Retinal pigment epithelial cell (primary cell): ENCODE results near the gene BASP1.

Experiments
- DNase-seq: peaks from one replicate; pipeline ENCODE4 v3.0.0-alpha.2; 2010; ENCODE audit warnings: low read depth
- H3K4me3 ChIP-seq: 2 replicates; pipeline ENCODE4 v1.5.1; 2011; ENCODE audit warnings: mild to moderate bottlenecking, low read length, control low read depth, moderate library complexity
- TF ChIP-seq, protein P1 (sequence below): conservative IDR thresholded peaks from 2 replicates; pipeline ENCODE4 v1.5.1; 2011; ENCODE audit warnings: low read depth, low read length, control low read depth, inconsistent platforms

The BASP1 gene

DNA sequence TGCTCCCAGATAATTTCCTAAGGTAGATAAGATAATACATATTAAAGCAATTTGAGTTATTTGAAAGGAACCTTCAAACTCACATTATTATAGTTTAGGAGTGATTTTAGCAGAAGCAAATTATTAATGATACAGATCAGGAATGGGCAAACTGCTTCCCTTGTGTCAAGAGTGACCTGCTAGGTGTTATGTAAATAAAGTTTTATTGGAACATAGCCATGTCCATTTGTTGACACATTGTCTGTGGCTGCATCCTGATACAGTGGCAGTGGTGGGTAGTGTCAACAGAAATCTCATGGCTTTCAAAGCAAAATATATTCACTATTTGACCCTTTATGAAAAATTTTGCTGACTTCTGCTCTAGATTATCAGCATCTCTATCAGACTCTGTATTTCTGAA is 11.4 kb upstream of the BASP1 start:
- no peak for DNase-seq
- TF ChIP-seq, protein P1, sequence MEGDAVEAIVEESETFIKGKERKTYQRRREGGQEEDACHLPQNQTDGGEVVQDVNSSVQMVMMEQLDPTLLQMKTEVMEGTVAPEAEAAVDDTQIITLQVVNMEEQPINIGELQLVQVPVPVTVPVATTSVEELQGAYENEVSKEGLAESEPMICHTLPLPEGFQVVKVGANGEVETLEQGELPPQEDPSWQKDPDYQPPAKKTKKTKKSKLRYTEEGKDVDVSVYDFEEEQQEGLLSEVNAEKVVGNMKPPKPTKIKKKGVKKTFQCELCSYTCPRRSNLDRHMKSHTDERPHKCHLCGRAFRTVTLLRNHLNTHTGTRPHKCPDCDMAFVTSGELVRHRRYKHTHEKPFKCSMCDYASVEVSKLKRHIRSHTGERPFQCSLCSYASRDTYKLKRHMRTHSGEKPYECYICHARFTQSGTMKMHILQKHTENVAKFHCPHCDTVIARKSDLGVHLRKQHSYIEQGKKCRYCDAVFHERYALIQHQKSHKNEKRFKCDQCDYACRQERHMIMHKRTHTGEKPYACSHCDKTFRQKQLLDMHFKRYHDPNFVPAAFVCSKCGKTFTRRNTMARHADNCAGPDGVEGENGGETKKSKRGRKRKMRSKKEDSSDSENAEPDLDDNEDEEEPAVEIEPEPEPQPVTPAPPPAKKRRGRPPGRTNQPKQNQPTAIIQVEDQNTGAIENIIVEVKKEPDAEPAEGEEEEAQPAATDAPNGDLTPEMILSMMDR: no peak
- H3K4me3 ChIP-seq: no peak overlapping the region

DNA sequence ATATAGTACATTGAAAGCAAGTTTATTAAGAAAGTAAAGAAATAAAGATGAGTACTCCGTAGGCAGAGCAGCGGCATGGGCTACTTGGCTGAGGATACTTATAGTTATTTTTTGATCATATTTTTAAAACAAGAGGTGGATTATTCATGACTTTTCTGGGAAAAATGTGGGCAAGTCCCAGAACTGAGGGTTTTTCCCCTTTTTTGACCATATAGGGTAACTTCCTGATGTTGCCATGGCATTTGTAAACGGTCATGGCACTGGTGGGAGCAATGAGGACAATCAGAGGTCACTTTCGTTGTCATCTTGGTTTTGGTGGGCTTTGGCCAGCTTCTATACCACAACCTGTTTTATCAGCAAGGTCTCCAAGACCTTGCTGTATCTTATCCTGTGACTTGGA is 5.2 kb upstream of the BASP1 start:
- no peak overlapping the region for H3K4me3 ChIP-seq

DNA sequence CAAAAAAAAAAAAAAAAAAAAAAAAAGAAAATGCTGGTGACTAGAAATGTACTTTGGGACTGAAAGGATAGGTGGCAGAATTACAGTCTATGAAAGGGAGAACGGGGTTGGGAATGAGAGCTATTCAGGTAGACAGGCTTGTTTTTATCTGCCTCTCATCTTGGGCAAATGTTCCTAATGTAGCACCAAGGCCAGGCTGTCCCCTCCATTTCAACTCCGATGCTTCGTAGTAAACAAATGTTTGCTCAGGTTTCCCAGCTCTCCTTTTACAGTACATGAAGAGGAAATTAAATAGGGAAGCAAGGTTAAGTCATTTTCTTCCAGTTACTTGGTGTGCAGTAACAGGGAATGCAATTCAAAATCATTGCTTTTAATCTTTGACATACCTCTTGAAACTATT is 4.4 kb upstream of the BASP1 start:
- no peak overlapping the region for H3K4me3 ChIP-seq
- DNase-seq: no peak
- TF ChIP-seq, protein P1: no peak

More for the DNA sequence above, 5.2 kb upstream of the BASP1 start:
- no peak for DNase-seq
- TF ChIP-seq, protein P1: no peak

DNA sequence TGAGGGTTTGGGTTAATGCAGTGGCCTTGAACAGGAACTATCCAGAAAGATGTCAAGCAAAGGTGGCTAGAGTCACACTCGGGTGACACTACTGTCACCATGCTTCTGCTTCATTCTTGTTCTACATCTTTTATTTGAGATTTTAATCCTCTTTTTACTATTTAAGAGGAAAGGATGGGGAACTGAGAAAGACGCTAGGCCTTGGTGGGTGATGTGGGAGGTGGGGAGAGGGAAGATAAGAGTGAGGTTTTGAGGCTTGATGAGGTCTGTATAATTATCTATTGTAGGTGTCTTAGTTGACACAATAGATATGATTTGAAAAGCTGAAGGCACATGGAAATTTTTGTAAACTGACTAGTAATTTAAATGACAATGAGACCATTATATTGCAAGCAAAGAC is 3.5 kb upstream of the BASP1 start:
- TF ChIP-seq, protein P1: no peak
- no peak for DNase-seq
- no peak overlapping the region for H3K4me3 ChIP-seq

DNA sequence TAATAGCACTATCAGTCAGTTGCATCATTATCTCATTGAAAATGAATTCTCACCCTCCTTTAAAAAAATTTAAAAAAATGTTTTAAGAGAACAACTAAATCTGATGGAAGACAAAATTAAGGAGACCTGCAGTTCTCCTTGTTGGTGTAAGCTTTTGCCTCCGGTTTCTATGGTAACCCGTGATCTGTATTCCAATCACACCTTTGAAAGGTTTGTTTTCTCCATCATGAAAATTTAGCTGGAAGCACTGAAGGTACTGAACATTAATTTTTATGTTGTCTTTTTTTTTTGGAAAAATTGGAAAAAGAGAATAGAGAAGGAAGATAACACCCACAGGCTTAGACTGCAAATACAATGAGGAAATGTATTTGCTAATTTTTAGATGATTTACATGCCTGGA is 2.5 kb upstream of the BASP1 start:
- DNase-seq: no peak
- no peak overlapping the region for H3K4me3 ChIP-seq
- TF ChIP-seq, protein P1: no peak

DNA sequence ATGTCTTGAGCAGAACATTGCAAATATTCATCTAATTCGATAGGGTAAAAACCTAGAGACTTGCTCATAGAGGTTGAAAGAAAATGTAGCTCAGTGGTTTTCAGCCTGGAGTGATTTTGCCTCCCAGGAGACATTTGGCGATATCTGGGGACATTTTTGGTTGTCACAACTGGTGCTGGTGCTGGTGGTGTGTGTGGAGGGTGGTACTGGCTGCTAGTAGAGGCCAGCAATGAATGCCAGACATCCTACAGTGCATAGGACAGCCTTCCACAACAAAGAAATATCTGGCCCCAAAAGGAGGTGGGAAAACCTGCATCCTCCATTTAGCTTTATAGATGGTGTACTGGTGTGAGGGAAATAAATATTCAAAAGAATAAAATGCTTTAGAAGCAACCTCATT is 2.1 kb upstream of the BASP1 start:
- no peak overlapping the region for H3K4me3 ChIP-seq
- DNase-seq: no peak
- TF ChIP-seq, protein P1: no peak

DNA sequence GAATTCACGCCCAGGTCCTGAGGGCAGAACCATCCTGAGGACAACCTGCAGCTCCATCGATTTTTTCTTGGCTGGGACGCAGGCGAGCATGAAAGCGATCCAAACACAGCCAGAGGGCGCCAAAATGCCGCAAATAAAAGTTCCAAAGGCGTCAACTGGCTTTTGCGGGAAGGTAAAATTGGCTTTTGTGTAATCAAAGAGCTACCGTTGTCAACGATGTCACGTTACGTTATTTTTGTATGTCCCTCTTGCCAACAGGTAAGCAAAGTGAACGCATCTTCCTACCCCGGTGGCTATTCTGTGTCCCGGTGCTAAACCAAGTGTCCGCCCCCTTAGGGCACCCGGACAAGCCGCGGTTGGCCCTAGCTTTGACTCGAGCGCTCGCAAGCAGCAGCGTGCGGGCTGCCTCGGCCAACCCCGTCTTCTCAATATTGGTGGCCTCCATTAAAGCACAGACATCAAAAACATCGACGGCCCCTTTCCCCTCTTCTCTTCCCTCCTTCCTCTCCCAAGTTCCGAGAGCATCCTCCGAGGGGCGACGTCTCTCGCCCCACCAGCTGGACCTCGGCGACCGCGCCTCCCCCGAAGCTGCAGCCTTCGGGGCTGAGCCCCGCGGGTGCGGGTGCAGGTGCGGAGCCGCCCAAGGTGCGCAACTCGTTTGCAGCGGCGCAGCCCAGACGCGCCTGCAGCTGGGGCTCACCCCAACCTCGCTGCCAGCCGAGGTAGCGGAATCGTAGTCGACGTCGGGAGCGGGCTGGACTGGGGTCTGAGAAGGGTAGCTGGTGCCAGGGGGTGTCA is 1.1 kb upstream of the BASP1 start:
- no peak for DNase-seq
- peak overlapping the region; percentile 33 for H3K4me3 ChIP-seq
- TF ChIP-seq, protein P1: peak; percentile 81
